Lung (tissue), 12 donors: Measurements from ENCODE around the gene MRPL49. TPM values are rescaled to one million over a fixed set of nuclear protein-coding genes. Genes with fewer than 3 reads are reported as not detected.

ENCODE experiments used
- ATAC-seq: fragments of 200-7000 bp; cut with Tn5 transposase; one replicate; pipeline ENCODE4 v1.9.1; 2020; ENCODE audit warnings: moderate number of reproducible peaks; ENCODE audit not compliant: insufficient read depth, low FRiP score
- DNase-seq, 3 donors: peaks; one replicate each; pipeline ENCODE4 v3.0.0-alpha.2; 2013 to 2017
- H3K27ac ChIP-seq, 2 donors: one replicate each; pipeline ENCODE4 v1.5.1; 2013; ENCODE audit warnings: mild to moderate bottlenecking in 2 of 2, moderate library complexity in 2 of 2, control low read depth in 1 of 2, inconsistent platforms in 1 of 2, low read depth in 1 of 2, low read length in 1 of 2
- H3K27me3 ChIP-seq, 3 donors: one replicate each; pipeline ENCODE4 v1.5.1; 2013; ENCODE audit warnings: low read length in 2 of 3; ENCODE audit not compliant: control insufficient read depth in 3 of 3, insufficient read depth in 3 of 3
- H3K36me3 ChIP-seq, 4 donors: one replicate each; pipeline ENCODE4 v1.5.1; 2013; ENCODE audit warnings: low read length in 4 of 4, mild to moderate bottlenecking in 1 of 4, moderate library complexity in 1 of 4; ENCODE audit not compliant: control insufficient read depth in 4 of 4, insufficient read depth in 4 of 4
- H3K4me1 ChIP-seq, 5 donors: one replicate each; pipeline ENCODE4 v1.5.1; 2013; ENCODE audit warnings: low read length in 5 of 5, mild to moderate bottlenecking in 2 of 5, moderate library complexity in 1 of 5; ENCODE audit not compliant: control insufficient read depth in 5 of 5, insufficient read depth in 5 of 5
- H3K4me3 ChIP-seq: one replicate; pipeline ENCODE4 v1.5.1; 2013; ENCODE audit warnings: mild to moderate bottlenecking, control low read depth, moderate library complexity
- H3K9ac ChIP-seq, 2 donors: one replicate each; pipeline ENCODE4 v1.5.1; 2013; ENCODE audit warnings: low read length in 2 of 2, control low read depth in 1 of 2; ENCODE audit not compliant: insufficient read depth in 1 of 2
- H3K9me3 ChIP-seq, 4 donors: one replicate each; pipeline ENCODE4 v1.5.1; 2013; ENCODE audit warnings: low read length in 3 of 4, mild to moderate bottlenecking in 1 of 4, moderate library complexity in 1 of 4; ENCODE audit not compliant: control insufficient read depth in 4 of 4, insufficient read depth in 3 of 4
- CTCF ChIP-seq: IDR thresholded peaks from 2 replicates; pipeline ENCODE4 v1.5.1; 2012; ENCODE audit warnings: mild to moderate bottlenecking; ENCODE audit errors: control extremely low read depth, extremely low read depth
- WGBS, 2 donors: extraction: QIAGEN DNeasy Blood & Tissue Kit; methylation state at CpG; one replicate each; pipeline ENCODE4 v1.1.7; 2013; 5-methylcytosine and 5-hydroxymethylcytosine counted together
- polyA plus RNA-seq, 2 donors: library from polyadenylated mRNA; stranded (reverse); fragments of 200-250 nt; gene quantifications; one replicate each; pipeline ENCODE4 v1.2.1, GENCODE V29; 2013
- total RNA-seq, 2 donors: library from RNA; depleted of rRNA in 1 of 2; stranded (reverse); fragments of >200 nt in 1 of 2; gene quantifications; one replicate each; pipeline ENCODE4 v1.2.1, GENCODE V29; 2014 to 2021
- donor health status: control.
- donor health status: control.
- donor health status: Bipolar disorder and iron deficiency.
- donor health status: healthy.
- donor health status: DM: yes; HTN: yes; CAD: no.

MRPL49 gene
- total and polyA plus RNA-seq, 4 donors, result 26.3 to 57.2 (median 39.9) TPM

GRCh38 chr11:65132988-65133700 is 11.0 kb downstream of the MRPL49 start:
- WGBS, 2 donors, result 43 to 46% methylated on average over 18 of the region's 18 CpGs
- H3K36me3 ChIP-seq, result peaks cover 19 to 47% (median 36%) of the 10 kb centered on the region in 4 donors
- DNase-seq (no peak), ATAC-seq (peak; percentile 12)
- no peaks in the 10 kb centered on the region for H3K27me3 ChIP-seq
- no peaks in the 10 kb centered on the region for H3K9me3 ChIP-seq
- H3K4me3 ChIP-seq, result peak overlapping the region; percentile 95
- peak overlapping the region in 1 of 2 donors; percentile 98 for H3K27ac ChIP-seq
- peaks cover 0 to 20% (median 12%) of the 10 kb centered on the region in 5 donors for H3K4me1 ChIP-seq
- peak overlapping the region in 1 of 2 donors; percentile 96 for H3K9ac ChIP-seq
- no peak for TF ChIP-seq CTCF

- 1 to 2% methylated on average over 20 of the region's 20 CpGs for WGBS, 2 donors
- Histone ChIP-seq H3K4me1 (peaks cover 0 to 20% (median 12%) of the 10 kb centered on the region in 5 donors), H3K4me3 (peak overlapping the region; percentile 95), H3K36me3 (peaks cover 18 to 41% (median 35%) of the 10 kb centered on the region in 4 donors), H3K9ac (peak overlapping the region; percentile 92 to 96), H3K27me3 (no peaks in the 10 kb centered on the region), H3K27ac (peak overlapping the region; percentile 96 to 98), H3K9me3 (no peaks in the 10 kb centered on the region)
- ATAC-seq, result no peak
- peak; percentile 37 to 66 (median 48) for DNase-seq
- no peak for TF ChIP-seq CTCF
These were observed 11.6 kb downstream of the MRPL49 start for GRCh38 chr11:65133724-65134123.

GRCh38 chr11:65134240-65134951 is 12.3 kb downstream of the MRPL49 start, which contains the start of gene SYVN1:
TSS of gene SYVN1 (minus strand) at chr11:65134519. CDS start at chr11:65133601, 918 bp downstream.
- H3K9me3 ChIP-seq, result no peaks in the 10 kb centered on the region
- no peaks in the 10 kb centered on the region for H3K27me3 ChIP-seq
- peak within 1 kb of the TSS; percentile 96 to 98 for H3K27ac ChIP-seq
- peak; percentile 87 for ATAC-seq
- peak within 1 kb of the TSS; percentile 95 for H3K4me3 ChIP-seq
- peak within 1 kb of the TSS; percentile 92 to 96 for H3K9ac ChIP-seq
- no peak for TF ChIP-seq CTCF
- WGBS, 2 donors, result 0% methylated on average over 58 to 60 of the region's 60 CpGs
- H3K36me3 ChIP-seq, result peaks cover 13 to 36% (median 31%) of the 10 kb centered on the region in 4 donors
- H3K4me1 ChIP-seq, result peaks cover 0 to 20% (median 12%) of the 10 kb centered on the region in 5 donors
- peak; percentile 90 to 95 (median 93) for DNase-seq
